Measurements from ENCODE around the gene PLIN5. TPM values are rescaled to one million over a fixed set of nuclear protein-coding genes. Genes with fewer than 3 reads are reported as not detected.

Gene PLIN5
- total and polyA plus RNA-seq, 2 experiments from 2014 or later = 5.8 to 6.4 TPM

DNA sequence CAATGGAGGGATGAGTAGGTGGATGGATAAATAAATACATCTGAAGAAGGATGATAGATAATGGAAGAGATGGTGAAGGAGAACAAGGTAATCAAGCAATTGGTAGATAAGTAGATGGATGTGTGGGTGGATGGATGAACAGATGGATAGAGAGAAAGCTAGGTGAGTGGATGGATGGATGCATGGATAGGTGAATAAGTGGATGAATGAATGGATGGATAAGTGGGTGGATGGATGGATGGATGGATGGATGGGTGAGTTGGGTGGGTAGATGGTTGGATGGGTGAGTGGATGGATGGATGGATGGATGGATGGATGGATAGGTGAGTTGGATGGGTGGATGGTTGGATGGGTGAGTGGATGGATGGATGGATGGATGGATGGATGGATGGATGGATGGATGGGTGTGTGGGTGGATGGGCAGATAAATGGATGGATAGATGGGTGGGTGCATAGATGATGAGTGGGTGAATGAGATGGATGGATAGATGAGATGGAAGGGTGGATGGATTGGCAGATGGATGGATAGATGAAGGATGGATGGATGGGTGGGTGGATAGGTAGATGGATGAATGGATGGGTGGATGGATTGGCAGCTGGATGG is 18.2 kb upstream of the PLIN5 start:
- Histone ChIP-seq H3K4me1 (ENCODE audit: insufficient read depth) (no peaks in the 10 kb centered on the region), H3K4me2 (no peak overlapping the region), H4K20me1 (ENCODE audit: insufficient read depth, poor library complexity, severe bottlenecking) (no peaks in the 10 kb centered on the region), H2AFZ (no peak overlapping the region), H3K27me3 (no peaks in the 10 kb centered on the region), H3K4me3 (no peak overlapping the region), H3K79me2 (no peaks in the 10 kb centered on the region), H3K9me2 (replicated peaks; ENCODE audit: insufficient read depth) (no peaks in the 10 kb centered on the region), H3K27ac (no peak overlapping the region), H3K9me3 (ENCODE audit: low read depth) (no peaks in the 10 kb centered on the region), H3K36me3 (replicated peaks; ENCODE audit: insufficient read depth, low read depth) (no peaks in the 10 kb centered on the region)
- no peak for DNase-seq (ENCODE audit: low spot score)
- TF ChIP-seq, protein P1, sequence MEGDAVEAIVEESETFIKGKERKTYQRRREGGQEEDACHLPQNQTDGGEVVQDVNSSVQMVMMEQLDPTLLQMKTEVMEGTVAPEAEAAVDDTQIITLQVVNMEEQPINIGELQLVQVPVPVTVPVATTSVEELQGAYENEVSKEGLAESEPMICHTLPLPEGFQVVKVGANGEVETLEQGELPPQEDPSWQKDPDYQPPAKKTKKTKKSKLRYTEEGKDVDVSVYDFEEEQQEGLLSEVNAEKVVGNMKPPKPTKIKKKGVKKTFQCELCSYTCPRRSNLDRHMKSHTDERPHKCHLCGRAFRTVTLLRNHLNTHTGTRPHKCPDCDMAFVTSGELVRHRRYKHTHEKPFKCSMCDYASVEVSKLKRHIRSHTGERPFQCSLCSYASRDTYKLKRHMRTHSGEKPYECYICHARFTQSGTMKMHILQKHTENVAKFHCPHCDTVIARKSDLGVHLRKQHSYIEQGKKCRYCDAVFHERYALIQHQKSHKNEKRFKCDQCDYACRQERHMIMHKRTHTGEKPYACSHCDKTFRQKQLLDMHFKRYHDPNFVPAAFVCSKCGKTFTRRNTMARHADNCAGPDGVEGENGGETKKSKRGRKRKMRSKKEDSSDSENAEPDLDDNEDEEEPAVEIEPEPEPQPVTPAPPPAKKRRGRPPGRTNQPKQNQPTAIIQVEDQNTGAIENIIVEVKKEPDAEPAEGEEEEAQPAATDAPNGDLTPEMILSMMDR (IDR thresholded peaks at IDR 0.05; ENCODE audit: poor library complexity) = no peak
- no peak for TF ChIP-seq EZH2 (IDR thresholded peaks at IDR 0.05; ENCODE audit: borderline replicate concordance)
- TF ChIP-seq EZH2phosphoT487 (IDR thresholded peaks at IDR 0.05; ENCODE audit: low read depth, severe bottlenecking, unreplicated experiment) = no peak

GRCh38 chr19:4552525-4552819 is 17.4 kb upstream of the PLIN5 start:
- Histone ChIP-seq H3K4me1 (ENCODE audit: insufficient read depth) (no peaks in the 10 kb centered on the region), H3K27ac (no peak overlapping the region), H3K79me2 (no peaks in the 10 kb centered on the region), H3K27me3 (no peaks in the 10 kb centered on the region), H3K36me3 (replicated peaks; ENCODE audit: insufficient read depth, low read depth) (no peaks in the 10 kb centered on the region), H3K9me3 (ENCODE audit: low read depth) (no peaks in the 10 kb centered on the region), H3K4me2 (no peak overlapping the region), H3K9me2 (replicated peaks; ENCODE audit: insufficient read depth) (no peaks in the 10 kb centered on the region), H3K4me3 (no peak overlapping the region), H4K20me1 (ENCODE audit: insufficient read depth, poor library complexity, severe bottlenecking) (no peaks in the 10 kb centered on the region), H2AFZ (no peak overlapping the region)
- 98% methylated on average over 16 of the region's 18 CpGs for WGBS (ENCODE audit: low lambda C conversion rate, missing lambda C conversion rate)
- DNase-seq (ENCODE audit: low spot score) = no peak
- TF ChIP-seq, protein P1 (IDR thresholded peaks at IDR 0.05; ENCODE audit: poor library complexity) = no peak
- TF ChIP-seq EZH2phosphoT487 (IDR thresholded peaks at IDR 0.05; ENCODE audit: low read depth, severe bottlenecking, unreplicated experiment) (no peak), EZH2 (IDR thresholded peaks at IDR 0.05; ENCODE audit: borderline replicate concordance) (no peak)

DNA sequence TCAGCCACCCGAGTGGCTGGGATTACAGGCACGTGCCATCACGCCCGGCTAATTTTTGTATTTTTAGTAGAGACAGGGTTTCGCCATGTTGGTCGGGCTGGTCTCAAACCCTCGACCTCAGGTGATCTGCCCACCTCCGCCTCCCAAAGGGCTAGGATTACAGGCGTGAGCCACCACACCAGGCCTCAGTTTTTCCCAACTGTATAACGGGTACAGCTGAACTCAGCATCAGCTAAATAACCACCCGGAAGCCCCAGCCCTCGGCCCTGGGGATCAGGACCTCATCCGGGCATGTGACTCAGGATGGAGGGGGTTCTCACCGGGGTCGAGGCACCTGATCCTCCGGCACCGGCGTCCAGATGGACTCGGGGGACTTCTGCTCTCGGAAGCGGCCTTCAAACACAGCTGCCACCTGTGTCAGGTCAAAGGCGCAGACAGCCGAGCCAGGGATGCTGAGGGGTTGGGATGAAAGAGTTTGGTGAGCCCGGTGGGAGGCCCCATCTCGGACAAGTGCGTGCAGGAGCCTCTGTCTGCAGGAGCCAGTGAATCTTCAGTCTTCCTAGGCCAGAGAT is 15.5 kb upstream of the PLIN5 start:
- no peaks in the 10 kb centered on the region for H3K79me2 ChIP-seq
- H3K4me2 ChIP-seq = no peak overlapping the region
- H3K27me3 ChIP-seq = no peaks in the 10 kb centered on the region
- H3K4me1 ChIP-seq (ENCODE audit: insufficient read depth) = no peaks in the 10 kb centered on the region
- H3K9me3 ChIP-seq (ENCODE audit: low read depth) = no peaks in the 10 kb centered on the region
- H4K20me1 ChIP-seq (ENCODE audit: insufficient read depth, poor library complexity, severe bottlenecking) = no peaks in the 10 kb centered on the region
- DNase-seq (ENCODE audit: low spot score) = no peak
- 89% methylated on average over 26 of the region's 26 CpGs for WGBS (ENCODE audit: low lambda C conversion rate, missing lambda C conversion rate)
- H2AFZ ChIP-seq = no peak overlapping the region
- H3K27ac ChIP-seq = no peak overlapping the region
- H3K36me3 ChIP-seq (replicated peaks; ENCODE audit: insufficient read depth, low read depth) = no peaks in the 10 kb centered on the region
- TF ChIP-seq EZH2phosphoT487 (IDR thresholded peaks at IDR 0.05; ENCODE audit: low read depth, severe bottlenecking, unreplicated experiment) (no peak), EZH2 (IDR thresholded peaks at IDR 0.05; ENCODE audit: borderline replicate concordance) (no peak)
- TF ChIP-seq, protein P1 (IDR thresholded peaks at IDR 0.05; ENCODE audit: poor library complexity) = no peak
- no peaks in the 10 kb centered on the region for H3K9me2 ChIP-seq (replicated peaks; ENCODE audit: insufficient read depth)
- no peak overlapping the region for H3K4me3 ChIP-seq
